Thoracic aorta (tissue), 2 donors: Measurements from ENCODE around the gene SRCIN1. TPM values are rescaled to one million over a fixed set of nuclear protein-coding genes. Genes with fewer than 3 reads are reported as not detected.

ENCODE experiments used
- ATAC-seq: fragments of 150-250 bp; one replicate; pipeline ENCODE4 v1.8.0; 2017; ENCODE audit warnings: low read depth; ENCODE audit not compliant: insufficient number of reproducible peaks, low FRiP score
- DNase-seq: peaks from one replicate; pipeline ENCODE4 v3.0.0-alpha.2; 2020; ENCODE audit warnings: low spot score
- H3K27ac ChIP-seq, 2 donors: fragments of 200-600 bp; sonication (generic); 1 replicate in 1 of 2; 2 replicates in 1 of 2; pipeline ENCODE4 v1.5.1; 2016; ENCODE audit warnings: mild to moderate bottlenecking in 2 of 2, moderate library complexity in 2 of 2
- H3K27me3 ChIP-seq: fragments of 200-600 bp; sonication (generic); replicated peaks from 2 replicates; pipeline ENCODE4 v1.6.0; 2016; ENCODE audit warnings: mild to moderate bottlenecking; ENCODE audit not compliant: insufficient read depth
- H3K36me3 ChIP-seq: fragments of 200-600 bp; sonication (generic); one replicate; pipeline ENCODE4 v1.5.1; 2016
- H3K4me1 ChIP-seq, 2 donors: fragments of 200-600 bp; sonication (generic); 1 replicate in 1 of 2; 2 replicates in 1 of 2; pipeline versions ENCODE4 v1.5.1 to v1.6.0; 2016; ENCODE audit warnings: low read depth in 2 of 2, mild to moderate bottlenecking in 1 of 2; ENCODE audit not compliant: control insufficient read depth in 1 of 2
- H3K4me3 ChIP-seq: fragments of 200-600 bp; sonication (generic); 2 replicates; pipeline ENCODE4 v1.5.1; 2016; ENCODE audit warnings: mild to moderate bottlenecking
- H3K9me3 ChIP-seq: fragments of 200-600 bp; sonication (generic); 2 replicates; pipeline ENCODE4 v1.5.1; 2016
- CTCF ChIP-seq: fragments of 200-600 bp; sonication (generic); IDR thresholded peaks from one replicate; pipeline ENCODE4 v1.5.1; 2019; ENCODE audit warnings: antibody characterized with exemption
- total RNA-seq, 2 donors: library from RNA; depleted of rRNA; stranded (reverse); fragments of >200 nt; gene quantifications; one replicate each; pipeline versions ENCODE4 v1.1.0 to v1.2.3, GENCODE V29; 2016

SRCIN1 gene
- total RNA-seq, 2 donors from 2014 or later = not detected

GRCh38 chr17:38569701-38570512, 35.8 kb downstream of the SRCIN1 start:
- H3K9me3 ChIP-seq = no peaks in the 10 kb centered on the region
- H3K27me3 ChIP-seq = peaks cover 16% of the 10 kb centered on the region
- no peak overlapping the region for H3K4me3 ChIP-seq
- ATAC-seq (no peak), DNase-seq (no peak)
- TF ChIP-seq CTCF = no peak
- no peaks in the 10 kb centered on the region for H3K36me3 ChIP-seq
- H3K4me1 ChIP-seq = peaks cover 0 to 12% of the 10 kb centered on the region in 2 donors
- no peak overlapping the region for H3K27ac ChIP-seq

GRCh38 chr17:38568845-38569510, 36.8 kb downstream of the SRCIN1 start:
- TF ChIP-seq CTCF = no peak
- H3K4me1 ChIP-seq = peaks cover 0 to 10% of the 10 kb centered on the region in 2 donors
- H3K27me3 ChIP-seq = peaks cover 16% of the 10 kb centered on the region
- no peak overlapping the region for H3K4me3 ChIP-seq
- ATAC-seq = no peak
- DNase-seq = no peak
- H3K9me3 ChIP-seq = no peaks in the 10 kb centered on the region
- H3K36me3 ChIP-seq = no peaks in the 10 kb centered on the region
- no peak overlapping the region for H3K27ac ChIP-seq

GRCh38 chr17:38568274-38568673, 37.5 kb downstream of the SRCIN1 start:
- Histone ChIP-seq H3K4me3 (no peak overlapping the region), H3K36me3 (no peaks in the 10 kb centered on the region), H3K9me3 (no peaks in the 10 kb centered on the region), H3K27me3 (peaks cover 12% of the 10 kb centered on the region), H3K4me1 (peaks cover 0 to 13% of the 10 kb centered on the region in 2 donors), H3K27ac (no peak overlapping the region)
- DNase-seq = no peak
- no peak for TF ChIP-seq CTCF
- no peak for ATAC-seq

GRCh38 chr17:38567350-38567749, 38.4 kb downstream of the SRCIN1 start:
- no peak overlapping the region for H3K4me3 ChIP-seq
- H3K4me1 ChIP-seq = peaks cover 0 to 5% of the 10 kb centered on the region in 2 donors
- peaks cover 13% of the 10 kb centered on the region for H3K27me3 ChIP-seq
- TF ChIP-seq CTCF = no peak
- H3K9me3 ChIP-seq = no peaks in the 10 kb centered on the region
- H3K36me3 ChIP-seq = no peaks in the 10 kb centered on the region
- no peak overlapping the region for H3K27ac ChIP-seq
- no peak for DNase-seq
- no peak for ATAC-seq

GRCh38 chr17:38566666-38567031, 39.1 kb downstream of the SRCIN1 start:
- H3K4me3 ChIP-seq = no peak overlapping the region
- H3K27me3 ChIP-seq = peaks cover 14% of the 10 kb centered on the region
- TF ChIP-seq CTCF = no peak
- no peaks in the 10 kb centered on the region for H3K36me3 ChIP-seq
- H3K4me1 ChIP-seq = peaks cover 0 to 5% of the 10 kb centered on the region in 2 donors
- H3K9me3 ChIP-seq = no peaks in the 10 kb centered on the region
- no peak for DNase-seq
- H3K27ac ChIP-seq = no peak overlapping the region
- no peak for ATAC-seq
